ENCODE data around the gene DLG5.

Gene DLG5

DNA sequence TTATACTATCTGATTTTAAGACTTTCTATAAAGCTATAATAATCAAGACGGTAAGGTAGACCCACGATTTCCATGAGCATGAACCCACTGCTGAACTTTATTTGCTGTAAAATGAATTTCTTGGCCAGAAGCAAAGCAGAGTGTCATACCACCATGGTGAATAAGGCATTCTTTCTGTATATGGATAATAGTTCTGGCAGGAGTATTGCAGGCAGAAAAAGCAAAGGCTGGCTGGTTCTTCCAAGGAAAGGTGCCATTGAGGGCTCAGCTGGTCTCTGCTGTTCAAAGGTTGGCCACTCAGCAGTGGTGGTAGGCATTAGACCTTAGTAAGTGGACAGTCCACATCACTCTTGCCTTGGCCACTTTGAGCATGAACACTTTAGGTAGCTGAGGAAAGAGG, 184.8 kb downstream of the DLG5 start:
- DNase-seq = no peak

All from NCI-H1048 (cell line).